SK-N-MC (cell line): Measurements from ENCODE around the gene RCAN2.

Experiments used
- DNase-seq: peaks from one replicate; pipeline ENCODE4 v3.0.0-alpha.2; 2011; ENCODE audit warnings: low read depth, low spot score
- H3K27ac ChIP-seq: fragments of 200-600 bp; sonication (generic); 2 replicates; pipeline ENCODE4 v1.5.1; 2016; ENCODE audit warnings: mixed run types
- H3K36me3 ChIP-seq: fragments of 200-600 bp; sonication (generic); 2 replicates; pipeline ENCODE4 v1.6.1; 2017; ENCODE audit warnings: antibody characterized with exemption, low read length, mixed read lengths; ENCODE audit not compliant: insufficient read depth
- H3K4me3 ChIP-seq: fragments of 200-600 bp; sonication (generic); 2 replicates; pipeline ENCODE4 v1.5.1; 2016
- H3K9ac ChIP-seq: fragments of 200-600 bp; sonication (generic); 2 replicates; pipeline ENCODE4 v1.8.0; 2017; ENCODE audit warnings: mixed run types, mixed read lengths; ENCODE audit not compliant: insufficient read length
- H3K9me3 ChIP-seq: fragments of 200-600 bp; sonication (generic); 2 replicates; pipeline ENCODE4 v1.6.1; 2017; ENCODE audit warnings: low read depth, mild to moderate bottlenecking, antibody characterized with exemption, low read length, moderate library complexity, mixed read lengths
- EZH2 ChIP-seq: fragments of 200-600 bp; sonication (generic); IDR thresholded peaks from one replicate; pipeline ENCODE4 v1.6.1; 2017; ENCODE audit warnings: antibody characterized with exemption
- FOXP2 ChIP-seq: optimal IDR thresholded peaks from 2 replicates; pipeline ENCODE3; 2011; ENCODE audit warnings: mild to moderate bottlenecking, moderate library complexity; ENCODE audit not compliant: insufficient read depth; ENCODE audit errors: extremely low read length, control extremely low read depth
- POLR2AphosphoS5 ChIP-seq: IDR thresholded peaks from 2 replicates; pipeline ENCODE4 v1.6.1; 2012; ENCODE audit warnings: mild to moderate bottlenecking, low read depth, low read length, borderline replicate concordance

Gene RCAN2

DNA sequence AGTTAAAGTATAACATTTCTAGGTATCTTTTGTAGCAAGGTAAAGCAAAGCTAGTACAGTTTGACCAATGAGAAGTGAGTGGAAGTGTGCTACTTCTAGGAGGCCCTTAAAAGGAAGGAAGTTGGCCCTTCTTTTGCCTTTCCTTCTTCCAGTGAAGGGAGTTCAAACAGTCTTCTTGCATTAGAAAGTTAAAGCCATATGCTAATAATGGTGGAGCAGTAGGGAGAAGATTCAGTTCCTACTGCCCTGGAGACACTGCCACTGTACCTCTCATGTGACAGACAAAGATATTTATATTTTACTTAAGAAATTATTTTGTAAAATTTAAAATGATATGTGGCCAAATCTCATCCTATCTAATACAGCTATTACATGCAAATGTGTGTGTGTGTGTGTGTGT is 26.0 kb upstream of the RCAN2 start:
- Histone ChIP-seq H3K9ac (no peak overlapping the region), H3K4me3 (no peak overlapping the region), H3K9me3 (no peaks in the 10 kb centered on the region), H3K36me3 (no peaks in the 10 kb centered on the region), H3K27ac (no peak overlapping the region)
- TF ChIP-seq EZH2, result no peak
- TF ChIP-seq POLR2AphosphoS5, result no peak
- TF ChIP-seq FOXP2, result no peak
- DNase-seq, result no peak

GRCh38 chr6:46513533-46513932 is 22.3 kb upstream of the RCAN2 start:
- no peak for DNase-seq
- TF ChIP-seq EZH2 (no peak), FOXP2 (no peak), POLR2AphosphoS5 (no peak)
- H3K9ac ChIP-seq, result no peak overlapping the region
- no peaks in the 10 kb centered on the region for H3K36me3 ChIP-seq
- no peak overlapping the region for H3K27ac ChIP-seq
- H3K9me3 ChIP-seq, result no peaks in the 10 kb centered on the region
- H3K4me3 ChIP-seq, result no peak overlapping the region

DNA sequence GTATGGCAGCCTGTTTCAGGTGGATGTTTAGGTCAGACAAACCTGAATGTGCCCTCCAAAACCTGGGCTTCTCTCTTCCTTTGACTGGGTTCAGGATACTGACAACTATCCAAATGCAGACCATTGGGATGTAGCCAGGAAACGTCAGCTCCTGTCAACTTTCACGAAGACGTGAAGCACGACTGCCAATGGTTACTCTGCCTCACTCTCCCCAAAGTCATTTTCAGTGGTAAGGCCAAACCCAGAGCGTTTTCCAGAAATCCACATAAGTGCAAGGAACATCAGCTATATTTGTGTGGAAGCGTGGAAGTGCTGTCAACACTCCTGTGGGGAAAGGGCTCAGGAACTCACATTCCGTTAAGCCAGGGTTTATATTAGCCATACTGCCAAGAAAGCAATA is 20.1 kb upstream of the RCAN2 start:
- TF ChIP-seq FOXP2 (no peak), EZH2 (no peak), POLR2AphosphoS5 (no peak)
- DNase-seq, result no peak

GRCh38 chr6:46510651-46511050 is 19.4 kb upstream of the RCAN2 start:
- Histone ChIP-seq H3K27ac (no peak overlapping the region), H3K9me3 (no peaks in the 10 kb centered on the region), H3K9ac (no peak overlapping the region), H3K4me3 (no peak overlapping the region), H3K36me3 (no peaks in the 10 kb centered on the region)
- no peak for TF ChIP-seq FOXP2
- DNase-seq, result no peak

More for the DNA sequence above, 20.1 kb upstream of the RCAN2 start:
- no peak overlapping the region for H3K4me3 ChIP-seq
- no peaks in the 10 kb centered on the region for H3K36me3 ChIP-seq
- H3K9ac ChIP-seq, result no peak overlapping the region
- H3K9me3 ChIP-seq, result no peaks in the 10 kb centered on the region
- H3K27ac ChIP-seq, result no peak overlapping the region

GRCh38 chr6:46509981-46510510 is 18.8 kb upstream of the RCAN2 start:
- Histone ChIP-seq H3K36me3 (no peaks in the 10 kb centered on the region), H3K9ac (no peak overlapping the region), H3K9me3 (no peaks in the 10 kb centered on the region), H3K4me3 (no peak overlapping the region), H3K27ac (no peak overlapping the region)
- TF ChIP-seq FOXP2 (no peak), EZH2 (no peak), POLR2AphosphoS5 (no peak)
- DNase-seq, result no peak

- Histone ChIP-seq H3K9me3 (no peaks in the 10 kb centered on the region), H3K9ac (no peak overlapping the region), H3K27ac (no peak overlapping the region), H3K4me3 (no peak overlapping the region), H3K36me3 (no peaks in the 10 kb centered on the region)
- TF ChIP-seq FOXP2 (no peak), EZH2 (no peak), POLR2AphosphoS5 (no peak)
- DNase-seq, result no peak
Measured at GRCh38 chr6:46509063-46509462, 17.8 kb upstream of the RCAN2 start.

DNA sequence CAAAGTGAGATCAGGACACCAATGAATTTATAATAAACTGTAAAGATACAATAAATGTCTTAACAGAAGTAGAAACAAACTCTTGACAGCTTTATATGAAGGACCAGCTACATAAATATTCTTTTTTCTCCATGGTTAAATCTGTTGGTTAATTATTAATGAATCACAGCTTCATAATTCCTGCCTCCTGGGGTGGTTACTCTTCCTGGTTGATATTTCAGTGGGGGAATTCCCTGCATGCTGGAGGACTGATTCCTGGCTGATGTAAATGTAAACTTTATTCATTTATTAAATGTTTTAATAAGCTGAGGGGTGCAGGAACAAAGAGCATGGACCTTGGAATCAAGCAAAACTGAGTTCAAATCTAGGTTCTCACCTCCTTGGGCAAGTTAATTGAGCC is 16.2 kb upstream of the RCAN2 start:
- no peaks in the 10 kb centered on the region for H3K9me3 ChIP-seq
- no peak for DNase-seq
- no peak overlapping the region for H3K27ac ChIP-seq
- H3K9ac ChIP-seq, result no peak overlapping the region
- H3K4me3 ChIP-seq, result no peak overlapping the region
- H3K36me3 ChIP-seq, result no peaks in the 10 kb centered on the region
- TF ChIP-seq EZH2, result no peak

DNA sequence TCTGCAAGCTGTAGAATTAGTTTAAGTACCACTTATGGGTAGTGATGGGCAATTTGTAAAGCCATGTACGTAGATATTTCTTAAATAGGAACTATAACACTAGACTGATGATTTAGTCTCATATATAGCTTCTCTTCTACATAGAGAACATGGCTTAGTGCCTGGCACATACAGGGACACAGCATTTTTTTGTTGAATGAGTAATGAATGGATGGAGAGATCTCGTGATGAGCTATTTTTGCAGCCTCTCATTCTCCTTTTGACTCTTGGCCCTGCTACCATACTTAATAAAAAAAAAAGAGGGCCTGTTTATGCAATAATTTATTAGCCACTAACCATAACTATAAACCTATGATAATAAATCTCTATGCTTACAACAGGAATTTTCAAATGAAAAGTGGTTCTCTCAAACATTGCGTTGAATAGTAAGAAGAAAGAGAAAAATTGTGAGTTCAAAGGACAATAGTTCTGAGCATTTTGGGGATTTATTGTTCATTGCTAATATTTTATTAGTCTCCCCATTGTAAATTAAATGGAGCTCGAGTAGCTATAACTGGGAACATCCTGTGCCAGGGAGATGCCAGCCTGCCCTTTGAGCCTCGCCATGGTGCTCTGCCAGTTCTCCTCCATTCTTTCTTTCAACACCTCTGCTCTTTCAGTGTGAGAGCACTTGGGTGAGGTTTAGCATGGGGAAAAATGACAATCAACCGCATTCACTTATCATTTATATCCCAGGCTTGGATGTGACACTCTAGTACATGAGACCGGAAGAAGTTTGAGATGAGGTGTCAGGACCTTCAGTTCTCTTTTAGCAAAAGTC is 14.7 kb upstream of the RCAN2 start:
- Histone ChIP-seq H3K27ac (no peak overlapping the region), H3K4me3 (no peak overlapping the region), H3K36me3 (no peaks in the 10 kb centered on the region), H3K9me3 (no peaks in the 10 kb centered on the region), H3K9ac (no peak overlapping the region)
- TF ChIP-seq POLR2AphosphoS5, result no peak
- TF ChIP-seq FOXP2, result no peak
- TF ChIP-seq EZH2, result no peak
- DNase-seq, result no peak

GRCh38 chr6:46504242-46504641 is 13.0 kb upstream of the RCAN2 start:
- Histone ChIP-seq H3K36me3 (no peaks in the 10 kb centered on the region), H3K4me3 (no peak overlapping the region), H3K9ac (no peak overlapping the region), H3K27ac (no peak overlapping the region), H3K9me3 (no peaks in the 10 kb centered on the region)
- DNase-seq, result no peak
- TF ChIP-seq FOXP2 (no peak), POLR2AphosphoS5 (no peak), EZH2 (no peak)
